Hematopoietic multipotent progenitor cell (in vitro differentiated cells): Measurements from ENCODE around the gene NKIRAS2. TPM values are rescaled to one million over a fixed set of nuclear protein-coding genes. Genes with fewer than 3 reads are reported as not detected.

Experiments used
- DNase-seq, 3 donors: peaks; one replicate each; pipeline ENCODE4 v3.0.0-alpha.2; 2011 to 2015; ENCODE audit warnings: low read depth in 2 of 3, low spot score in 2 of 3
- total RNA-seq: library from RNA; depleted of rRNA; stranded (reverse); fragments of >200 nt; gene quantifications from one replicate; pipeline ENCODE4 v1.2.3, GENCODE V29; 2012

The NKIRAS2 gene
- total RNA-seq, 1 donor: 40.9 TPM

- DNase-seq: no peak
These were observed 34.0 kb downstream of the NKIRAS2 start for GRCh38 chr17:42053731-42054500.

GRCh38 chr17:42055027-42055426 is 35.1 kb downstream of the NKIRAS2 start:
- DNase-seq: no peak

- no peak for DNase-seq
These were observed 35.6 kb downstream of the NKIRAS2 start for GRCh38 chr17:42055496-42055895.

- no peak for DNase-seq
These were observed 36.7 kb downstream of the NKIRAS2 start for GRCh38 chr17:42056635-42057034.

- no peak for DNase-seq
These were observed 38.2 kb downstream of the NKIRAS2 start for GRCh38 chr17:42058063-42058462.

GRCh38 chr17:42059815-42060214 is 39.9 kb downstream of the NKIRAS2 start:
- DNase-seq: no peak

GRCh38 chr17:42060231-42060630 is 40.3 kb downstream of the NKIRAS2 start:
- DNase-seq: no peak

- DNase-seq: no peak
These were observed 42.0 kb downstream of the NKIRAS2 start for GRCh38 chr17:42061646-42062487.

- DNase-seq: no peak
These were observed 42.8 kb downstream of the NKIRAS2 start for GRCh38 chr17:42062681-42063080.

GRCh38 chr17:42065201-42065600 is 45.3 kb downstream of the NKIRAS2 start:
- DNase-seq: no peak

GRCh38 chr17:42067371-42068091 is 47.6 kb downstream of the NKIRAS2 start:
- DNase-seq: peak; percentile 50 to 75 (median 50)

- DNase-seq: no peak
These were observed 49.1 kb downstream of the NKIRAS2 start for GRCh38 chr17:42068979-42069378.

GRCh38 chr17:42071810-42072209 is 51.9 kb downstream of the NKIRAS2 start:
- peak in 1 of 3 donors; percentile 13 for DNase-seq

- peak in 2 of 3 donors; percentile 49 to 56 for DNase-seq
These were observed 52.7 kb downstream of the NKIRAS2 start for GRCh38 chr17:42072323-42073187.

Other genes with a start within 250 kb of the NKIRAS2 start
- 348 TPM for gene JUP, start 233.4 kb upstream of the NKIRAS2 start, total RNA-seq
- 8.6 TPM for gene P3H4, start 208.1 kb upstream of the NKIRAS2 start, total RNA-seq
- gene FKBP10, start 207.1 kb upstream of the NKIRAS2 start, total RNA-seq: 6.5 TPM
- 41.5 TPM for gene NT5C3B, start 183.9 kb upstream of the NKIRAS2 start, total RNA-seq
- gene KLHL10, start 182.3 kb upstream of the NKIRAS2 start, total RNA-seq: not detected
- 21.8 TPM for gene KLHL11, start 154.7 kb upstream of the NKIRAS2 start, total RNA-seq
- 83.7 TPM for gene ACLY, start 101.1 kb upstream of the NKIRAS2 start, total RNA-seq
- 0.54 TPM for gene ODAD4, start 89.5 kb upstream of the NKIRAS2 start, total RNA-seq
- gene CNP, start 53.3 kb upstream of the NKIRAS2 start, total RNA-seq: 38.5 TPM
- 46.3 TPM for gene DNAJC7, start 2.7 kb upstream of the NKIRAS2 start, total RNA-seq
- gene C17orf113, start 30.5 kb downstream of the NKIRAS2 start, total RNA-seq: 12.9 TPM
- 1.9 TPM for gene ZNF385C, start 78.4 kb downstream of the NKIRAS2 start, total RNA-seq
- gene DHX58, start 92.6 kb downstream of the NKIRAS2 start, total RNA-seq: 47.4 TPM
- 24.8 TPM for gene KAT2A, start 101.3 kb downstream of the NKIRAS2 start, total RNA-seq
- gene HSPB9, start 102.7 kb downstream of the NKIRAS2 start, total RNA-seq: not detected
- gene RAB5C, start 134.9 kb downstream of the NKIRAS2 start, total RNA-seq: 98.6 TPM
- gene KCNH4, start 161.1 kb downstream of the NKIRAS2 start, total RNA-seq: 0.27 TPM
- not detected for gene HCRT, start 165.4 kb downstream of the NKIRAS2 start, total RNA-seq
- 52.5 TPM for gene GHDC, start 174.4 kb downstream of the NKIRAS2 start, total RNA-seq